Natural killer cell (primary cell): ENCODE data around the gene ITGA7. TPM values are rescaled to one million over a fixed set of nuclear protein-coding genes. Genes with fewer than 3 reads are reported as not detected.
A peak's percentile ranks its signal among the peaks of the same experiment; 100 is the strongest.

Experiments used
- ATAC-seq, 3 donors: fragments of 150-1000 bp in 2 of 3; fragments of 200-7000 bp in 1 of 3; cut with Tn5 transposase; 1 replicate in 1 of 3; 2 replicates in 2 of 3; pipeline ENCODE4 v1.10.0; 2021; ENCODE audit warnings: mild to moderate bottlenecking in 2 of 3, moderate library complexity in 2 of 3
- DNase-seq, 2 donors: peaks; one replicate each; pipeline versions ENCODE4 v3.0.0 to v3.0.0-alpha.2; 2013 to 2021; ENCODE audit warnings: mixed read lengths in 1 of 2
- H3K27ac ChIP-seq: one replicate; pipeline ENCODE4 v1.5.1; 2013; ENCODE audit warnings: mild to moderate bottlenecking, low read length
- H3K27me3 ChIP-seq: one replicate; pipeline ENCODE4 v1.6.1; 2013; ENCODE audit warnings: low read length; ENCODE audit not compliant: control insufficient read depth, insufficient read depth
- H3K36me3 ChIP-seq: one replicate; pipeline ENCODE4 v1.6.1; 2013; ENCODE audit warnings: low read length; ENCODE audit not compliant: control insufficient read depth, insufficient read depth
- H3K4me1 ChIP-seq: one replicate; pipeline ENCODE4 v1.6.1; 2013; ENCODE audit warnings: low read length; ENCODE audit not compliant: control insufficient read depth, insufficient read depth
- H3K4me3 ChIP-seq: one replicate; pipeline ENCODE4 v1.5.1; 2013; ENCODE audit warnings: low read length
- H3K9me3 ChIP-seq: one replicate; pipeline ENCODE4 v1.6.1; 2013; ENCODE audit warnings: low read length; ENCODE audit not compliant: control insufficient read depth, insufficient read depth
- H3K27ac Mint-ChIP-seq, 2 donors: one replicate each; pipeline ENCODE4 v1.8.0; 2022; ENCODE audit warnings: mild to moderate bottlenecking in 2 of 2, mixed read lengths in 2 of 2, moderate library complexity in 1 of 2
- H3K27me3 Mint-ChIP-seq, 2 donors: one replicate each; pipeline ENCODE4 v1.8.0; 2022; ENCODE audit warnings: low read depth in 2 of 2, mixed read lengths in 2 of 2
- H3K36me3 Mint-ChIP-seq: one replicate; pipeline ENCODE4 v1.8.0; 2022; ENCODE audit warnings: mixed read lengths
- H3K4me1 Mint-ChIP-seq, 2 donors: one replicate each; pipeline ENCODE4 v1.8.0; 2022; ENCODE audit warnings: mixed read lengths in 2 of 2
- H3K4me3 Mint-ChIP-seq: one replicate; pipeline ENCODE4 v1.8.0; 2022; ENCODE audit warnings: mild to moderate bottlenecking, moderate library complexity, mixed read lengths
- H3K9me3 Mint-ChIP-seq, 2 donors: one replicate each; pipeline ENCODE4 v1.8.0; 2022; ENCODE audit warnings: mixed read lengths in 2 of 2
- CTCF ChIP-seq: fragments of 200-600 bp; IDR thresholded peaks from one replicate; pipeline ENCODE4 v1.8.0; 2022; ENCODE audit warnings: antibody characterized with exemption
- WGBS: methylation state at CpG from one replicate; pipeline ENCODE4 v1.1.7; 2013; ENCODE audit warnings: missing lambda C conversion rate; ENCODE audit not compliant: insufficient coverage; 5-methylcytosine and 5-hydroxymethylcytosine counted together
- intact Hi-C: fragments of 100-400 bp; cut with micrococcal nuclease; formaldehyde crosslinking; loops from one replicate; pipeline ENCODE4 v1.14.2; 2022
- total RNA-seq, 4 donors: library from RNA; stranded (reverse); fragments of 120-200 nt in 1 of 4; gene quantifications; one replicate each; pipeline versions ENCODE4 v1.2.3 to v1.2.4, GENCODE V29; 2013 to 2022

The ITGA7 gene
- total RNA-seq, 3 donors from 2014 or later (not counting 1 experiment from before 2014, with no cell fraction given): 2.8 to 4.6 (median 4.3) TPM

GRCh38 chr12:55687746-55688145 is 20.0 kb downstream of the ITGA7 start:
- ATAC-seq (peak in 1 of 3 donors; percentile 30), DNase-seq (peak in 1 of 2 donors; percentile 18)
- Histone ChIP-seq H3K9me3 (no peaks in the 10 kb centered on the region), H3K27ac (no peak overlapping the region), H3K36me3 (no peaks in the 10 kb centered on the region), H3K4me1 (peaks cover 8% of the 10 kb centered on the region), H3K4me3 (no peak overlapping the region), H3K27me3 (no peaks in the 10 kb centered on the region)
- peaks cover 0 to 6% of the 10 kb centered on the region in 2 donors for H3K4me1 Mint-ChIP-seq
- no peaks in the 10 kb centered on the region for H3K9me3 Mint-ChIP-seq
- H3K27me3 Mint-ChIP-seq: peaks cover 4 to 5% of the 10 kb centered on the region in 2 donors
- no peaks in the 10 kb centered on the region for H3K36me3 Mint-ChIP-seq
- no peak for TF ChIP-seq CTCF
- H3K4me3 Mint-ChIP-seq: no peak overlapping the region
- no peak overlapping the region for H3K27ac Mint-ChIP-seq
- intact Hi-C loops: no loop called here

- no peak overlapping the region for H3K27ac Mint-ChIP-seq
- no peaks in the 10 kb centered on the region for H3K9me3 ChIP-seq
- H3K4me1 Mint-ChIP-seq: peaks cover 0 to 9% of the 10 kb centered on the region in 2 donors
- H3K27me3 ChIP-seq: peaks cover 2% of the 10 kb centered on the region
- H3K4me3 Mint-ChIP-seq: no peak overlapping the region
- peaks cover 13% of the 10 kb centered on the region in 2 donors for H3K27me3 Mint-ChIP-seq
- TF ChIP-seq CTCF: no peak
- peaks cover 16% of the 10 kb centered on the region for H3K4me1 ChIP-seq
- intact Hi-C loops: no loop called here
- H3K36me3 ChIP-seq: no peaks in the 10 kb centered on the region
- H3K36me3 Mint-ChIP-seq: no peaks in the 10 kb centered on the region
- DNase-seq (no peak), ATAC-seq (no peak)
- H3K9me3 Mint-ChIP-seq: no peaks in the 10 kb centered on the region
- 91% methylated on average over 9 of the region's 9 CpGs for WGBS
- no peak overlapping the region for H3K27ac ChIP-seq
- no peak overlapping the region for H3K4me3 ChIP-seq
These were observed 21.2 kb downstream of the ITGA7 start for GRCh38 chr12:55686366-55687010.

- peak in 1 of 3 donors; percentile 2 for ATAC-seq
- Histone ChIP-seq H3K9me3 (no peaks in the 10 kb centered on the region), H3K27ac (no peak overlapping the region), H3K4me3 (no peak overlapping the region), H3K4me1 (peaks cover 22% of the 10 kb centered on the region), H3K27me3 (peaks cover 3% of the 10 kb centered on the region), H3K36me3 (no peaks in the 10 kb centered on the region)
- intact Hi-C loops: no loop called here
- Mint-ChIP-seq H3K36me3 (no peaks in the 10 kb centered on the region), H3K4me3 (no peak overlapping the region), H3K27ac (no peak overlapping the region), H3K27me3 (peaks cover 21% of the 10 kb centered on the region in 2 donors), H3K9me3 (no peaks in the 10 kb centered on the region), H3K4me1 (peaks cover 0 to 17% of the 10 kb centered on the region in 2 donors)
- DNase-seq: no peak
- WGBS: 87% methylated on average over 5 of the region's 5 CpGs
- no peak for TF ChIP-seq CTCF
These were observed 22.0 kb downstream of the ITGA7 start for GRCh38 chr12:55685671-55686070.
